Hepatocyte (in vitro differentiated cells): ENCODE results near the gene NSUN2. TPM values are rescaled to one million over a fixed set of nuclear protein-coding genes. Genes with fewer than 3 reads are reported as not detected.

ENCODE experiments used
- DNase-seq: peaks from one replicate; pipeline ENCODE4 v3.0.0-alpha.2; 2016; ENCODE audit warnings: low spot score
- H2AFZ ChIP-seq: fragments of 200-600 bp; sonication (generic); 2 replicates; pipeline ENCODE4 v1.6.0; 2016; ENCODE audit warnings: antibody characterized with exemption, mild to moderate bottlenecking
- H3K27ac ChIP-seq: fragments of 200-600 bp; sonication (generic); 2 replicates; pipeline ENCODE4 v1.5.1; 2016; ENCODE audit warnings: mild to moderate bottlenecking
- H3K27me3 ChIP-seq: fragments of 200-600 bp; sonication (generic); 2 replicates; pipeline ENCODE4 v1.6.1; 2016
- H3K36me3 ChIP-seq: fragments of 200-600 bp; sonication (generic); replicated peaks from 2 replicates; pipeline ENCODE4 v1.5.1; 2016; ENCODE audit warnings: low read depth; ENCODE audit not compliant: insufficient read depth
- H3K4me1 ChIP-seq: fragments of 200-600 bp; sonication (generic); 2 replicates; pipeline ENCODE4 v1.5.1; 2016; ENCODE audit warnings: mild to moderate bottlenecking, moderate library complexity; ENCODE audit not compliant: insufficient read depth
- H3K4me2 ChIP-seq: fragments of 200-600 bp; sonication (generic); 2 replicates; pipeline ENCODE4 v1.6.0; 2016
- H3K4me3 ChIP-seq: fragments of 200-600 bp; sonication (generic); 2 replicates; pipeline ENCODE4 v1.5.1; 2016; ENCODE audit warnings: mild to moderate bottlenecking
- H3K79me2 ChIP-seq: fragments of 200-600 bp; sonication (generic); 2 replicates; pipeline ENCODE4 v1.6.0; 2017; ENCODE audit warnings: mild to moderate bottlenecking
- H3K9me2 ChIP-seq: fragments of 200-600 bp; sonication (generic); replicated peaks from 2 replicates; pipeline ENCODE4 v1.6.0; 2017; ENCODE audit warnings: mild to moderate bottlenecking; ENCODE audit not compliant: insufficient read depth
- H3K9me3 ChIP-seq: fragments of 200-600 bp; sonication (generic); 2 replicates; pipeline ENCODE4 v1.5.1; 2016; ENCODE audit warnings: low read depth, mild to moderate bottlenecking
- H4K20me1 ChIP-seq: fragments of 200-600 bp; sonication (generic); 2 replicates; pipeline ENCODE4 v1.6.0; 2016; ENCODE audit warnings: mild to moderate bottlenecking; ENCODE audit not compliant: insufficient read depth, poor library complexity, severe bottlenecking
- EZH2 ChIP-seq: fragments of 200-600 bp; sonication (generic); IDR thresholded peaks from 2 replicates; pipeline ENCODE4 v1.6.1; 2016; ENCODE audit warnings: antibody characterized with exemption, mild to moderate bottlenecking, borderline replicate concordance
- EZH2phosphoT487 ChIP-seq: fragments of 200-600 bp; sonication (generic); IDR thresholded peaks from one replicate; pipeline ENCODE4 v1.6.1; 2018; ENCODE audit warnings: antibody characterized with exemption, mild to moderate bottlenecking, low read depth, moderate library complexity; ENCODE audit not compliant: unreplicated experiment, severe bottlenecking
- WGBS: methylation state at CpG from one replicate; pipeline ENCODE4 v1.1.6; 2016; ENCODE audit warnings: low lambda C conversion rate; ENCODE audit errors: missing lambda C conversion rate; 5-methylcytosine and 5-hydroxymethylcytosine counted together
- polyA plus RNA-seq: library from polyadenylated mRNA; unstranded; fragments of >200 nt; fragmentation: Nextera tagmentation; extraction: Ambion mirVana; gene quantifications from 2 replicates; pipeline ENCODE4 v1.2.1, GENCODE V29; 2016
- total RNA-seq: library from RNA; depleted of rRNA; stranded (reverse); fragments of >200 nt; gene quantifications from 2 replicates; pipeline ENCODE4 v1.2.3, GENCODE V29; 2014
- TF ChIP-seq, protein P1 (sequence below): fragments of 200-600 bp; sonication (generic); IDR thresholded peaks from 2 replicates; pipeline ENCODE4 v1.5.1; 2016; ENCODE audit warnings: antibody characterized with exemption, mild to moderate bottlenecking; ENCODE audit not compliant: poor library complexity

The NSUN2 gene
- total and polyA plus RNA-seq, 2 experiments from 2014 or later, result 34.8 to 43.0 TPM

DNA sequence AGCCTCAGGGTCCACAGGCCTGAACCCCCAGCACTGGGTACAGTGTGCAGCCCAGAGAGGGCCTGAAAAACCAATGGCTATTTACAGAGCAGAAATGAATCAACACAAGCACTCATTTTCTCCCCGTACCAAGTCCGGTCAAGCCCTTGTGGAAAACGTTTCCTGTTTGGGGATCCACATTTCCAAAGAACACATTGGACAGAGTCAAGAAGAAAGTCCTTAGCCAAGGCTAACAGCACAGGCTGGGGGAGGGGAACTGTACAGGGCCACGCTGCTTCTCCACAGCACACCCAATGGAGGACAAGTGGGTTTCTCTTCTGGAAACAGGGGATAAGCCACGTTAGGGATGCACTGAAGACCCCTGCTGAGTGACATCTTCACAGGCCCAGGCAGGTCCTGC lies 62.3 kb downstream of the NSUN2 start:
- Histone ChIP-seq H3K36me3 (no peaks in the 10 kb centered on the region), H3K4me3 (no peak overlapping the region), H3K9me2 (no peaks in the 10 kb centered on the region), H3K9me3 (no peaks in the 10 kb centered on the region), H3K27ac (no peak overlapping the region), H3K79me2 (no peaks in the 10 kb centered on the region), H3K4me2 (no peak overlapping the region), H4K20me1 (no peaks in the 10 kb centered on the region), H3K27me3 (no peaks in the 10 kb centered on the region), H2AFZ (no peak overlapping the region), H3K4me1 (no peaks in the 10 kb centered on the region)
- DNase-seq, result no peak
- TF ChIP-seq EZH2phosphoT487 (no peak), EZH2 (no peak)
- TF ChIP-seq, protein P1, sequence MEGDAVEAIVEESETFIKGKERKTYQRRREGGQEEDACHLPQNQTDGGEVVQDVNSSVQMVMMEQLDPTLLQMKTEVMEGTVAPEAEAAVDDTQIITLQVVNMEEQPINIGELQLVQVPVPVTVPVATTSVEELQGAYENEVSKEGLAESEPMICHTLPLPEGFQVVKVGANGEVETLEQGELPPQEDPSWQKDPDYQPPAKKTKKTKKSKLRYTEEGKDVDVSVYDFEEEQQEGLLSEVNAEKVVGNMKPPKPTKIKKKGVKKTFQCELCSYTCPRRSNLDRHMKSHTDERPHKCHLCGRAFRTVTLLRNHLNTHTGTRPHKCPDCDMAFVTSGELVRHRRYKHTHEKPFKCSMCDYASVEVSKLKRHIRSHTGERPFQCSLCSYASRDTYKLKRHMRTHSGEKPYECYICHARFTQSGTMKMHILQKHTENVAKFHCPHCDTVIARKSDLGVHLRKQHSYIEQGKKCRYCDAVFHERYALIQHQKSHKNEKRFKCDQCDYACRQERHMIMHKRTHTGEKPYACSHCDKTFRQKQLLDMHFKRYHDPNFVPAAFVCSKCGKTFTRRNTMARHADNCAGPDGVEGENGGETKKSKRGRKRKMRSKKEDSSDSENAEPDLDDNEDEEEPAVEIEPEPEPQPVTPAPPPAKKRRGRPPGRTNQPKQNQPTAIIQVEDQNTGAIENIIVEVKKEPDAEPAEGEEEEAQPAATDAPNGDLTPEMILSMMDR, result no peak
- WGBS, result 67% methylated on average over 5 of the region's 5 CpGs

GRCh38 chr5:6568889-6569288 lies 64.0 kb downstream of the NSUN2 start:
- Histone ChIP-seq H3K36me3 (no peaks in the 10 kb centered on the region), H3K9me3 (no peaks in the 10 kb centered on the region), H3K27me3 (no peaks in the 10 kb centered on the region), H2AFZ (no peak overlapping the region), H3K79me2 (no peaks in the 10 kb centered on the region), H3K4me1 (no peaks in the 10 kb centered on the region), H3K9me2 (no peaks in the 10 kb centered on the region), H4K20me1 (no peaks in the 10 kb centered on the region), H3K27ac (no peak overlapping the region), H3K4me3 (no peak overlapping the region), H3K4me2 (no peak overlapping the region)
- no peak for DNase-seq
- TF ChIP-seq, protein P1, result no peak
- TF ChIP-seq EZH2phosphoT487, result no peak
- no peak for TF ChIP-seq EZH2
- WGBS, result 86% methylated on average over 6 of the region's 6 CpGs

DNA sequence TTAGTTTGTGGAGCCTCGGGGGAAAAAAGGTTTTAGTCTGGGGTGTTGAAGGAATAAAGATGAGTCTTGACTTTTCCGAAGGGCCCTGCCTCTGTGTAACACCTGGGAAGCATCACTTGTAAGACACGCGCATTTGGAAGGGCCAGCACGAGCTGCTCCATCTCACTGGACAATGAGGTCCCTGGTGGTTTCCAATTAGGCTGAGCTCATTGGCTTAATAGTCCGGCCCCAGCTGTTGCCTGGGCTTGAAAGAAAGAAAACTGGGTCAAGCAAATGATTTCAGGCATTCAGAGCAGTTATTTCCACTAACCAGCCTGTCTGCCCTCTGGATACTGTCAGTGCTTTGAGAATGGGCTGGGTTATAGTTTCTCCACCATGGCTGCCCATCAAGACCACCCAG lies 64.5 kb downstream of the NSUN2 start:
- H3K4me3 ChIP-seq, result no peak overlapping the region
- H3K79me2 ChIP-seq, result no peaks in the 10 kb centered on the region
- no peaks in the 10 kb centered on the region for H3K9me3 ChIP-seq
- no peak overlapping the region for H2AFZ ChIP-seq
- H3K27ac ChIP-seq, result no peak overlapping the region
- 81% methylated on average over 6 of the region's 6 CpGs for WGBS
- no peak overlapping the region for H3K4me2 ChIP-seq
- no peaks in the 10 kb centered on the region for H3K36me3 ChIP-seq
- H3K4me1 ChIP-seq, result no peaks in the 10 kb centered on the region
- no peaks in the 10 kb centered on the region for H3K9me2 ChIP-seq
- no peaks in the 10 kb centered on the region for H4K20me1 ChIP-seq
- no peak for DNase-seq
- TF ChIP-seq EZH2 (no peak), EZH2phosphoT487 (no peak)
- TF ChIP-seq, protein P1, result no peak
- no peaks in the 10 kb centered on the region for H3K27me3 ChIP-seq

- Histone ChIP-seq H4K20me1 (no peaks in the 10 kb centered on the region), H3K79me2 (no peaks in the 10 kb centered on the region), H3K9me3 (no peaks in the 10 kb centered on the region), H3K9me2 (no peaks in the 10 kb centered on the region), H3K4me3 (no peak overlapping the region), H3K4me1 (no peaks in the 10 kb centered on the region), H3K27me3 (no peaks in the 10 kb centered on the region), H3K4me2 (no peak overlapping the region), H2AFZ (no peak overlapping the region), H3K27ac (no peak overlapping the region), H3K36me3 (no peaks in the 10 kb centered on the region)
- DNase-seq, result no peak
- TF ChIP-seq EZH2, result no peak
- TF ChIP-seq, protein P1, result no peak
- no peak for TF ChIP-seq EZH2phosphoT487
Measured at GRCh38 chr5:6567835-6568234, 65.0 kb downstream of the NSUN2 start.
